ENCODE results near the gene C2orf72. TPM values are rescaled to one million over a fixed set of nuclear protein-coding genes. Genes with fewer than 3 reads are reported as not detected.

Gene C2orf72
- total and polyA plus RNA-seq, 2 of the 4 experiments (the other 2 are of a cell fraction), result 0.09 to 0.18 TPM

GRCh38 chr2:231036131-231036530 lies 1.2 kb upstream of the C2orf72 start:
- Histone ChIP-seq H3K9me1 (ENCODE audit: insufficient read depth, low read length) (0 out of 2 replicates have a peak, but pooled peaks cover 2% of the 10 kb centered on the region), H3K27me3 (ENCODE audit: control insufficient read depth, insufficient read depth, low read length) (peaks cover 73% of the 10 kb centered on the region), H3K23ac (ENCODE audit: low read depth, low read length) (no peak overlapping the region), H3K4me3 (ENCODE audit: insufficient read depth, low read depth, low read length) (no peak overlapping the region), H3K9me3 (ENCODE audit: control insufficient read depth, insufficient read depth, low read length) (peaks cover under 1% of the 10 kb centered on the region; the same call in 1 of the 2 replicates), H3K18ac (ENCODE audit: low read depth, low read length) (no peak overlapping the region), H3K4ac (ENCODE audit: low read depth, low read length) (no peak overlapping the region), H2AK9ac (replicated peaks; ENCODE audit: low read depth, low read length, poor library complexity) (no peak overlapping the region), H3K4me1 (ENCODE audit: control insufficient read depth, insufficient read depth, low read length) (no peaks in the 10 kb centered on the region), H2BK20ac (ENCODE audit: low read depth, low read length) (no peak overlapping the region), H4K91ac (ENCODE audit: insufficient read depth, low read depth, low read length) (no peak overlapping the region), H3K9ac (ENCODE audit: low read depth, low read length) (no peak overlapping the region), H3K27ac (ENCODE audit: insufficient read depth, low read length) (no peak overlapping the region), H3K36me3 (ENCODE audit: control insufficient read depth, insufficient read depth, low read length) (no peaks in the 10 kb centered on the region), H4K20me1 (ENCODE audit: insufficient read depth, low read length) (no peaks in the 10 kb centered on the region), H4K8ac (ENCODE audit: low read depth in 2 of 2, low read length in 2 of 2) (no peak overlapping the region), H2BK120ac (ENCODE audit: low read depth, low read length) (no peak overlapping the region), H3K14ac (replicated peaks; ENCODE audit: low read depth, low read length) (no peak overlapping the region), H2AK5ac (ENCODE audit: low read depth, low read length) (no peak overlapping the region), H3K4me2 (ENCODE audit: low read depth, low read length) (no peak overlapping the region), H2AFZ (replicated peaks; ENCODE audit: low read length, poor library complexity) (no peak overlapping the region), H2BK5ac (ENCODE audit: low read depth, low read length, poor library complexity, severe bottlenecking) (no peak overlapping the region), H3K79me1 (ENCODE audit: low read depth in 1 of 2, low read length in 2 of 2) (no peaks in the 10 kb centered on the region), H2BK15ac (ENCODE audit: low read depth, low read length) (no peak overlapping the region), H3K56ac (ENCODE audit: extremely low read depth, insufficient read depth, low read length) (no peak overlapping the region), H4K5ac (ENCODE audit: low read depth, low read length) (no peak overlapping the region)
- no peak for DNase-seq
- dilution Hi-C loops (cut with HindIII; ENCODE audit: low sequenced_read_pairs, unreplicated experiment), result no loop called here
- intact Hi-C loops (cut with micrococcal nuclease), result no loop called here
- no TSS peak for BruUV-seq (replicated peaks)
- CTCF ChIA-PET, result no interaction called here
- in situ Hi-C loops (cut with MboI; ENCODE audit: low sequenced_read_pairs), result no loop called here
- no peak for TF ChIP-seq CHD1 (IDR thresholded peaks at IDR 0.05; ENCODE audit: low read depth, low read length)
- TF ChIP-seq BHLHE40 (IDR thresholded peaks at IDR 0.05; ENCODE audit: low read depth, low read length), result no peak
- no peak for TF ChIP-seq MAFK (IDR thresholded peaks at IDR 0.05; ENCODE audit: low read depth, low read length)
- no peak for TF ChIP-seq RFX5 (IDR thresholded peaks at IDR 0.05; ENCODE audit: low read depth, low read length)
- no peak for ATAC-seq (ENCODE audit: low read depth)
- POLR2A ChIA-PET (ENCODE audit: unreplicated experiment), result no interaction called here
- WGBS, 2 experiments (ENCODE audit: extremely low coverage in 2 of 2, insufficient read length in 1 of 2), result 40% methylated on average over 1 of the region's 4 CpGs; no CpG with 5 or more reads in 1 of the 2 experiments

All from IMR-90 (cell line).